ENCODE measurements around the gene KLF1. TPM values are rescaled to one million over a fixed set of nuclear protein-coding genes. Genes with fewer than 3 reads are reported as not detected.

Gene KLF1
- total RNA-seq, 1 donor from 2014 or later: not detected

GRCh38 chr19:12872941-12873890, 13.8 kb downstream of the KLF1 start:
- H3K27ac Mint-ChIP-seq (ENCODE audit: unreplicated experiment): no peak overlapping the region
- no peaks in the 10 kb centered on the region for H3K9me3 Mint-ChIP-seq (ENCODE audit: unreplicated experiment)
- H3K4me3 Mint-ChIP-seq (ENCODE audit: unreplicated experiment): no peak overlapping the region
- H3K4me1 Mint-ChIP-seq (ENCODE audit: unreplicated experiment): no peaks in the 10 kb centered on the region
- H3K27me3 Mint-ChIP-seq (ENCODE audit: unreplicated experiment): no peaks in the 10 kb centered on the region
- TF ChIP-seq CTCF (IDR thresholded peaks at IDR 0.05): no peak
- DNase-seq (ENCODE audit: extremely low spot score, unreplicated experiment): no peak
- H3K36me3 Mint-ChIP-seq (ENCODE audit: unreplicated experiment): peaks cover 16% of the 10 kb centered on the region

- TF ChIP-seq CTCF (IDR thresholded peaks at IDR 0.05): no peak
- Mint-ChIP-seq H3K27me3 (ENCODE audit: unreplicated experiment) (no peaks in the 10 kb centered on the region), H3K27ac (ENCODE audit: unreplicated experiment) (no peak overlapping the region), H3K4me1 (ENCODE audit: unreplicated experiment) (peaks cover 2% of the 10 kb centered on the region), H3K4me3 (ENCODE audit: unreplicated experiment) (no peak overlapping the region), H3K9me3 (ENCODE audit: unreplicated experiment) (no peaks in the 10 kb centered on the region), H3K36me3 (ENCODE audit: unreplicated experiment) (peaks cover 12% of the 10 kb centered on the region)
- DNase-seq (ENCODE audit: extremely low spot score, unreplicated experiment): no peak
Observed at GRCh38 chr19:12872255-12872654, 14.7 kb downstream of the KLF1 start.

- H3K4me3 Mint-ChIP-seq (ENCODE audit: unreplicated experiment): no peak overlapping the region
- no peak overlapping the region for H3K27ac Mint-ChIP-seq (ENCODE audit: unreplicated experiment)
Observed at GRCh38 chr19:12871681-12872080, 15.3 kb downstream of the KLF1 start.

GRCh38 chr19:12868540-12869112, 18.4 kb downstream of the KLF1 start:
- Mint-ChIP-seq H3K36me3 (ENCODE audit: unreplicated experiment) (peaks cover 7% of the 10 kb centered on the region), H3K27ac (ENCODE audit: unreplicated experiment) (no peak overlapping the region), H3K4me3 (ENCODE audit: unreplicated experiment) (no peak overlapping the region), H3K4me1 (ENCODE audit: unreplicated experiment) (peaks cover 5% of the 10 kb centered on the region), H3K9me3 (ENCODE audit: unreplicated experiment) (no peaks in the 10 kb centered on the region), H3K27me3 (ENCODE audit: unreplicated experiment) (peaks cover under 1% of the 10 kb centered on the region)
- DNase-seq (ENCODE audit: extremely low spot score, unreplicated experiment): no peak
- no peak for TF ChIP-seq CTCF (IDR thresholded peaks at IDR 0.05)

More at GRCh38 chr19:12871681-12872080, 15.3 kb downstream of the KLF1 start:
- H3K27me3 Mint-ChIP-seq (ENCODE audit: unreplicated experiment): no peaks in the 10 kb centered on the region
- DNase-seq (ENCODE audit: extremely low spot score, unreplicated experiment): no peak
- peaks cover 5% of the 10 kb centered on the region for H3K4me1 Mint-ChIP-seq (ENCODE audit: unreplicated experiment)
- no peaks in the 10 kb centered on the region for H3K9me3 Mint-ChIP-seq (ENCODE audit: unreplicated experiment)
- no peak for TF ChIP-seq CTCF (IDR thresholded peaks at IDR 0.05)
- peaks cover 12% of the 10 kb centered on the region for H3K36me3 Mint-ChIP-seq (ENCODE audit: unreplicated experiment)

All from osteocyte (in vitro differentiated cells).